ENCODE measurements around the gene NELL1.

DNA sequence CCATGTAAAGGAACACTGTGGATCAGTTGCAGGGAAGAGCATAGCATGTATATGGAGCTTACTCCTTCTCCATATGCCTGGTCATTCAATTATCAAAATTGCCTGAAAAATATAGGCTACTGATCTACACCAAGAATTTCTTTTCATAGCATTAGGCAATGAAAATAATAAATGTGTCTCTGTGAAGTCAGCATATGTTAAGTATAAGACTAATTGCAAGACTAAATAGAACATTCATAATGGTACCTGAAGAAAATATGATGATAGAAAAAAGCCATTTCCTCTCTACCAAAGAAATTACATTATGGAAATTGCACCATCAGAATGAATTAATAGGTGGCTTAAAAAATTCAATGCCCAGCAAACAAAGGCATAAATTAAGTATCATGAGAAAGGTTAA, 584.7 kb downstream of the NELL1 start:
- TF ChIP-seq POLR2A (IDR thresholded peaks at IDR 0.05) (no peak), POLR2AphosphoS5 (IDR thresholded peaks at IDR 0.05) (no peak)
- TF ChIP-seq, protein P1, sequence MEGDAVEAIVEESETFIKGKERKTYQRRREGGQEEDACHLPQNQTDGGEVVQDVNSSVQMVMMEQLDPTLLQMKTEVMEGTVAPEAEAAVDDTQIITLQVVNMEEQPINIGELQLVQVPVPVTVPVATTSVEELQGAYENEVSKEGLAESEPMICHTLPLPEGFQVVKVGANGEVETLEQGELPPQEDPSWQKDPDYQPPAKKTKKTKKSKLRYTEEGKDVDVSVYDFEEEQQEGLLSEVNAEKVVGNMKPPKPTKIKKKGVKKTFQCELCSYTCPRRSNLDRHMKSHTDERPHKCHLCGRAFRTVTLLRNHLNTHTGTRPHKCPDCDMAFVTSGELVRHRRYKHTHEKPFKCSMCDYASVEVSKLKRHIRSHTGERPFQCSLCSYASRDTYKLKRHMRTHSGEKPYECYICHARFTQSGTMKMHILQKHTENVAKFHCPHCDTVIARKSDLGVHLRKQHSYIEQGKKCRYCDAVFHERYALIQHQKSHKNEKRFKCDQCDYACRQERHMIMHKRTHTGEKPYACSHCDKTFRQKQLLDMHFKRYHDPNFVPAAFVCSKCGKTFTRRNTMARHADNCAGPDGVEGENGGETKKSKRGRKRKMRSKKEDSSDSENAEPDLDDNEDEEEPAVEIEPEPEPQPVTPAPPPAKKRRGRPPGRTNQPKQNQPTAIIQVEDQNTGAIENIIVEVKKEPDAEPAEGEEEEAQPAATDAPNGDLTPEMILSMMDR (IDR thresholded peaks at IDR 0.05 in 8 of 11, conservative IDR thresholded peaks at IDR 0.05 in 3 of 11): no peak

Measured in spleen (tissue), 7 donors.